Thyroid gland (tissue), 4 donors: ENCODE measurements around the gene SUGP2. TPM values are rescaled to one million over a fixed set of nuclear protein-coding genes. Genes with fewer than 3 reads are reported as not detected.

Experiments used
- DNase-seq, 2 donors: peaks; one replicate each; pipeline ENCODE4 v3.0.0-alpha.2; 2019
- H3K27ac ChIP-seq, 3 donors: fragments of 200-600 bp; sonication (generic); 1 replicate in 2 of 3; 2 replicates in 1 of 3; pipeline ENCODE4 v1.5.1; 2016 to 2019; ENCODE audit warnings: mild to moderate bottlenecking in 1 of 3, moderate library complexity in 1 of 3
- H3K27me3 ChIP-seq: fragments of 200-600 bp; sonication (generic); one replicate; pipeline ENCODE4 v1.5.1; 2019
- H3K36me3 ChIP-seq, 2 donors: fragments of 200-600 bp; sonication (generic); one replicate each; pipeline ENCODE4 v1.5.1; 2016 to 2019
- H3K4me1 ChIP-seq, 2 donors: fragments of 200-600 bp; sonication (generic); one replicate each; pipeline ENCODE4 v1.5.1; 2017 to 2019
- H3K4me3 ChIP-seq, 3 donors: fragments of 200-600 bp; sonication (generic); replicated peaks in 1 of 3; 1 replicate in 2 of 3; 2 replicates in 1 of 3; pipeline ENCODE4 v1.5.1; 2016; ENCODE audit warnings: mild to moderate bottlenecking in 1 of 3
- H3K9me3 ChIP-seq: fragments of 200-600 bp; sonication (generic); one replicate; pipeline ENCODE4 v1.5.1; 2017
- CTCF ChIP-seq, 6 experiments: fragments of 200-600 bp in 3 of 6; fragments of 450-650 bp in 3 of 6; sonication (generic) in 3 of 6; IDR thresholded peaks; one replicate each; pipeline ENCODE4 v1.5.1; 2016 to 2019; ENCODE audit warnings: antibody characterized with exemption in 6 of 6, mild to moderate bottlenecking in 2 of 6, inconsistent platforms in 1 of 6, moderate library complexity in 1 of 6
- POLR2A ChIP-seq, 2 donors: fragments of 450-650 bp; IDR thresholded peaks; one replicate each; pipeline ENCODE4 v1.6.1; 2017; ENCODE audit warnings: antibody characterized with exemption in 2 of 2, mild to moderate bottlenecking in 2 of 2, moderate library complexity in 1 of 2
- WGBS, 2 donors: methylation state at CpG; one replicate each; pipeline ENCODE4 v1.1.5; 2017; 5-methylcytosine and 5-hydroxymethylcytosine counted together
- intact Hi-C: fragments of 100-400 bp; cut with DNase I; formaldehyde crosslinking; loops from one replicate; pipeline ENCODE4 v1.15.1; 2023
- total RNA-seq, 4 donors: library from RNA; depleted of rRNA; stranded (reverse); fragments of >200 nt; gene quantifications; one replicate each; pipeline ENCODE4 v1.2.3, GENCODE V29; 2016

Gene SUGP2
- total RNA-seq, 4 donors from 2014 or later: 70.3 to 93.5 (median 82.2) TPM

DNA sequence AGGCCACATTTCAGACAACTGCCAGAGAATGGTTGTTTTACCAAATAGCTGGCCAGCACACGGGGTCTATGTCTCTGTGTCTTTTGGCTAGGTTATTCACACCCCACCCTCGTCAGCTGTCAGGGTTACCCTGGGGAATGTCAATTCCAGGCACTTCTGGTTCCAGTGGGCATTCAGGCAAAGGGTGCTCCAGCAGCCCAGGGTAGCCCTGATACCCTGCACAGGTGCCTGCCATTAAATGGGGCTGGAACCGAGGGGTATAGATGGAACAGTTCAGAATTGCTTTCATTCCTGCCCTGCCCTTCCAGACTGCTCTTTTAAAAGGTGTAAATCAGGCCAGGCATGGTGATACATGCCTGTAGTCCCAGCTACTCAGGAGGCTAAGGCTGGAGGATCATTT, 49.1 kb downstream of the SUGP2 start:
- Histone ChIP-seq H3K4me1 (peaks cover 0 to 4% of the 10 kb centered on the region in 2 donors), H3K9me3 (no peaks in the 10 kb centered on the region), H3K27ac (no peak overlapping the region), H3K36me3 (no peaks in the 10 kb centered on the region), H3K4me3 (no peak overlapping the region), H3K27me3 (no peaks in the 10 kb centered on the region)
- intact Hi-C loops: no loop called here
- WGBS, 2 donors: 87 to 90% methylated on average over 2 to 3 of the region's 3 CpGs
- no peak for TF ChIP-seq CTCF (IDR thresholded peaks at IDR 0.05)
- no peak for TF ChIP-seq POLR2A (IDR thresholded peaks at IDR 0.05)
- DNase-seq: no peak

DNA sequence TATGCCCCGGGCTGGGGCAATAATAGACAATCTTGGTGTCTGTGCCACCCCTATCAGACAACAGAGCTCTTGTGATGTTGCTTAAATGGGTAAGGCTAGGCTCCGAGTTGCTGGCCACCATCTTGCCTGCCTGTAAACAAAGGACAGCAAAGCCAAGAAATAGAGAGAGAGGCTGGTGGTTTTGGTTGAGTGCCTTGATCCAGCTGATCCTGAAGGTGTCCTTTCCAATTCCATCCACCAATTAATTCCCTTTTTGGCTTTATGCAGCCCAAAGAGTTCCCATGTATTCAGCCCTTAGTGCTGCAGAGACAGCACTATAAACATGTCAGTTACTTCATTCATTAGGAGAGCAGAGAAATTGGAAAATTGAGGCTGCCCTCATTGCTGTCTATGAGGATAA, 50.6 kb downstream of the SUGP2 start:
- Histone ChIP-seq H3K4me3 (no peak overlapping the region), H3K9me3 (no peaks in the 10 kb centered on the region), H3K4me1 (peaks cover 12 to 13% of the 10 kb centered on the region in 2 donors), H3K36me3 (no peaks in the 10 kb centered on the region), H3K27me3 (no peaks in the 10 kb centered on the region), H3K27ac (no peak overlapping the region)
- 71 to 87% methylated on average over 2 of the region's 2 CpGs for WGBS, 2 donors
- TF ChIP-seq CTCF (IDR thresholded peaks at IDR 0.05) (no peak), POLR2A (IDR thresholded peaks at IDR 0.05) (no peak)
- intact Hi-C loops: no loop called here
- no peak for DNase-seq

DNA sequence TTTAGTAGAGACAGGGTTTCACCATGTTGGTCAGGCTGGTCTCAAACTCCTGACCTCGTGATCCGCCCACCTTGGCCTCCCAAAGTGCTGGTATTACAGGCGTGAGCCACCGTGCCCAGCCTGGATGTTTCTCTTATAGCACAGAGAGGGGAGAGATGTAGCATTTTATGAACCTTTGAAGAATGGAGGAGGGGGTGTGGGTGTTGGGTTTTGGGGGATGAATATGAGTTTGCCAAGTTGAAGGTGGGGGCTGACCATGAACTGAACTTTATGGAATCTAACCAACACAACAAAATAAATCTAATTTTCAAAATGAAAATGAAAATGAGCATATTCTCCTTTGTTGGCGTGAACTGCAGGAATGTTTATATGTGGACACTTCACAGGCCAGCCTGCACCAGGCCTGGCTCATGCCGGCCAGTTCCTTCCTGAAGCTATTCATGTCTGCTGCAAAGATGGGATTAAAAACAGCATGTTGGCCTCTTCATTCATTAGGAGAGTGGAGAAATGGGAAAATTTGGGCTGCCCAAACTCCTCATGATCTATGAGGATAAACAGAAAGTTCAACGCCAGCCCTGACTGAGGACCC, 52.8 kb downstream of the SUGP2 start:
- no peak for DNase-seq
- Histone ChIP-seq H3K27me3 (no peaks in the 10 kb centered on the region), H3K27ac (peak overlapping the region in 1 of 3 donors; percentile 17), H3K4me1 (peaks cover 13 to 15% of the 10 kb centered on the region in 2 donors), H3K4me3 (no peak overlapping the region), H3K9me3 (no peaks in the 10 kb centered on the region), H3K36me3 (no peaks in the 10 kb centered on the region)
- 80 to 83% methylated on average over 7 of the region's 7 CpGs for WGBS, 2 donors
- no peak for TF ChIP-seq POLR2A (IDR thresholded peaks at IDR 0.05)
- TF ChIP-seq CTCF (IDR thresholded peaks at IDR 0.05): no peak
- intact Hi-C loops: no loop called here

DNA sequence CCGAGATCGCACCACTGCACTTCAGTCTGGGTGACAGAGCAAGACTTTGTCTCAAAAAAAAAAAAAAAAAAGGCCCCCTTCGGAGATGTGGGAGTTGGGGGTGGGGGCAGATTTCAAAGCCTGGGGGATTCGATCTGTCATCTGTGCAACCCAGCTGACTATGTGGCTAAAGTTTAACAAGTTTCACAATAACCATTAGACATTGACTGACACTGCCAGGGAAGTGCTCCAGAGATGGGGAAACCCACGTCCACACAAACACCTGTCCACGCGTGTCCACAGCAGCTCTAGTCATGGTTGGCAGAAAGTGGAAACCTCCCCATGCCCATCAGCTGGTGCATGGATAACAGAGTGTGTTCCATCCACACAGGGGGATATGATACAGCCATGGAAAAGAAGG, 54.7 kb downstream of the SUGP2 start:
- no peak overlapping the region for H3K4me3 ChIP-seq
- peak in 1 of 2 donors; percentile 63 for DNase-seq
- TF ChIP-seq POLR2A (IDR thresholded peaks at IDR 0.05) (no peak), CTCF (IDR thresholded peaks at IDR 0.05) (no peak)
- 31 to 55% methylated on average over 7 of the region's 7 CpGs for WGBS, 2 donors
- H3K4me1 ChIP-seq: peaks cover 13 to 15% of the 10 kb centered on the region in 2 donors
- H3K27me3 ChIP-seq: no peaks in the 10 kb centered on the region
- intact Hi-C loops: no loop called here
- H3K27ac ChIP-seq: peak overlapping the region; percentile 86 to 91 (median 91)
- no peaks in the 10 kb centered on the region for H3K36me3 ChIP-seq
- no peaks in the 10 kb centered on the region for H3K9me3 ChIP-seq

- TF ChIP-seq POLR2A (IDR thresholded peaks at IDR 0.05) (no peak), CTCF (IDR thresholded peaks at IDR 0.05) (no peak)
- Histone ChIP-seq H3K36me3 (no peaks in the 10 kb centered on the region), H3K9me3 (no peaks in the 10 kb centered on the region), H3K27ac (peak overlapping the region in 1 of 3 donors; percentile 91), H3K4me3 (no peak overlapping the region), H3K27me3 (no peaks in the 10 kb centered on the region), H3K4me1 (peaks cover 13 to 25% of the 10 kb centered on the region in 2 donors)
- WGBS, 2 donors: 64 to 65% methylated on average over 10 of the region's 10 CpGs
- DNase-seq: no peak
- intact Hi-C loops: no loop called here
Observed at GRCh38 chr19:18975869-18976268, 57.4 kb downstream of the SUGP2 start.
